Right lobe of liver (tissue), 6 donors: Measurements from ENCODE around the gene MTMR6. TPM values are rescaled to one million over a fixed set of nuclear protein-coding genes. Genes with fewer than 3 reads are reported as not detected.

Experiments
- ATAC-seq, 4 donors: fragments of 200-7000 bp; cut with Tn5 transposase; one replicate each; pipeline ENCODE4 v1.9.1; 2020; ENCODE audit warnings: mild to moderate bottlenecking in 4 of 4, moderate library complexity in 4 of 4
- DNase-seq, 3 donors: peaks; one replicate each; pipeline ENCODE4 v3.0.0-alpha.2; 2020
- H3K27ac ChIP-seq, 3 donors: fragments of 200-600 bp; one replicate each; pipeline ENCODE4 v1.8.0; 2022
- H3K27me3 ChIP-seq, 2 donors: fragments of 200-600 bp; one replicate each; pipeline ENCODE4 v1.8.0; 2022
- H3K36me3 ChIP-seq, 4 donors: fragments of 200-600 bp; sonication (generic) in 1 of 4; one replicate each; pipeline versions ENCODE4 v1.5.1 to v1.8.0; 2017 to 2022; ENCODE audit warnings: control low read depth in 1 of 4
- H3K4me1 ChIP-seq, 4 donors: fragments of 200-600 bp; sonication (generic) in 1 of 4; one replicate each; pipeline versions ENCODE4 v1.5.1 to v1.8.0; 2017 to 2022; ENCODE audit warnings: control low read depth in 1 of 4
- H3K4me3 ChIP-seq, 3 donors: fragments of 200-600 bp; one replicate each; pipeline ENCODE4 v1.8.0; 2022
- H3K9me3 ChIP-seq, 4 donors: fragments of 200-600 bp; sonication (generic) in 1 of 4; one replicate each; pipeline versions ENCODE4 v1.5.1 to v1.8.0; 2017 to 2022; ENCODE audit warnings: control low read depth in 1 of 4
- CTCF ChIP-seq, 4 donors: fragments of 200-600 bp in 3 of 4; fragments of 450-650 bp in 1 of 4; IDR thresholded peaks; one replicate each; pipeline versions ENCODE4 v1.5.1 to v1.8.0; 2016 to 2022; ENCODE audit warnings: antibody characterized with exemption in 4 of 4, mild to moderate bottlenecking in 2 of 4
- POLR2A ChIP-seq: fragments of 450-650 bp; IDR thresholded peaks from one replicate; pipeline ENCODE4 v1.6.1; 2017; ENCODE audit warnings: antibody characterized with exemption, mild to moderate bottlenecking
- WGBS: methylation state at CpG from one replicate; pipeline ENCODE4 v1.1.6; 2018; ENCODE audit warnings: low coverage, low lambda C conversion rate; ENCODE audit not compliant: insufficient coverage; ENCODE audit errors: missing lambda C conversion rate; 5-methylcytosine and 5-hydroxymethylcytosine counted together
- intact Hi-C, 2 donors: fragments of 100-400 bp; cut with DNase I; formaldehyde crosslinking; loops; one replicate each; pipeline versions ENCODE4 v1.11.2 to v1.14.1; 2022
- total RNA-seq, 6 experiments: library from RNA; depleted of rRNA in 2 of 6; stranded (reverse); fragments of >200 nt in 2 of 6; fragmentation: NEBNext Ultra II Directional in 3 of 6; extraction: Animal tissue kit (Norgen Biotek cat#: 25700) in 3 of 6; gene quantifications; one replicate each; pipeline versions ENCODE4 v1.1.0 to v1.2.4, GENCODE V29; 2016 to 2023
- donor health status: DM: no; HTN: yes; CAD: no.
- donor health status: DM: no; HTN: no; CAD: no.
- donor health status: DM: no; HTN: no; CAD: no.
- donor health status: DM: no; HTN: yes; CAD: no.
- donor health status: DM: no; HTN: yes; CAD: no.

The MTMR6 gene
- total RNA-seq, 6 experiments from 2014 or later = 5.1 to 13.4 (median 7.4) TPM

- Histone ChIP-seq H3K36me3 (no peaks in the 10 kb centered on the region), H3K4me1 (no peaks in the 10 kb centered on the region), H3K27ac (no peak overlapping the region), H3K27me3 (no peaks in the 10 kb centered on the region), H3K4me3 (no peak overlapping the region), H3K9me3 (no peaks in the 10 kb centered on the region)
- intact Hi-C loops = no loop called here
- WGBS = 88% methylated on average over 3 of the region's 3 CpGs
- no peak for DNase-seq
- no peak for TF ChIP-seq POLR2A
- no peak for TF ChIP-seq CTCF (IDR thresholded peaks at IDR 0.05)
- ATAC-seq = no peak
Observed at GRCh38 chr13:25295228-25295627, 7.9 kb upstream of the MTMR6 start.

- no peak for DNase-seq
- H3K36me3 ChIP-seq = no peaks in the 10 kb centered on the region
- H3K9me3 ChIP-seq = no peaks in the 10 kb centered on the region
- intact Hi-C loops = no loop called here
- no peaks in the 10 kb centered on the region for H3K4me1 ChIP-seq
- no peaks in the 10 kb centered on the region for H3K27me3 ChIP-seq
- no peak overlapping the region for H3K27ac ChIP-seq
- peak; percentile 18 to 41 (median 22) for ATAC-seq
- 20% methylated on average over 1 of the region's 1 CpG for WGBS
- no peak overlapping the region for H3K4me3 ChIP-seq
- TF ChIP-seq POLR2A = no peak
- no peak for TF ChIP-seq CTCF (IDR thresholded peaks at IDR 0.05)
Observed at GRCh38 chr13:25292301-25292700, 5.0 kb upstream of the MTMR6 start.

- Histone ChIP-seq H3K36me3 (no peaks in the 10 kb centered on the region), H3K27me3 (no peaks in the 10 kb centered on the region), H3K4me1 (no peaks in the 10 kb centered on the region), H3K4me3 (no peak overlapping the region), H3K9me3 (no peaks in the 10 kb centered on the region), H3K27ac (no peak overlapping the region)
- intact Hi-C loops = no loop called here
- 30% methylated on average over 1 of the region's 1 CpG for WGBS
- ATAC-seq (no peak), DNase-seq (no peak)
- no peak for TF ChIP-seq CTCF (IDR thresholded peaks at IDR 0.05)
- TF ChIP-seq POLR2A = no peak
Observed at GRCh38 chr13:25291691-25292090, 4.4 kb upstream of the MTMR6 start.

GRCh38 chr13:25288966-25289365 is 1.7 kb upstream of the MTMR6 start:
- no peak for DNase-seq
- no peak overlapping the region for H3K4me3 ChIP-seq
- no peaks in the 10 kb centered on the region for H3K27me3 ChIP-seq
- H3K9me3 ChIP-seq = no peaks in the 10 kb centered on the region
- WGBS = 44% methylated on average over 2 of the region's 2 CpGs
- TF ChIP-seq CTCF (IDR thresholded peaks at IDR 0.05) = no peak
- no peak for TF ChIP-seq POLR2A
- intact Hi-C loops = no loop called here
- H3K36me3 ChIP-seq = no peaks in the 10 kb centered on the region
- H3K4me1 ChIP-seq = peaks cover 0 to 7% (median 3%) of the 10 kb centered on the region in 4 donors
- no peak for ATAC-seq
- H3K27ac ChIP-seq = no peak overlapping the region
